Kidney capillary endothelial cell (primary cell): ENCODE results near the gene SIRT1.
"Not testable (repeated sequence)": the region's sequence is repeated elsewhere in the genome, so short reads cannot be mapped to it uniquely, and the experiment has no call there.

Experiments used
- DNase-seq: peaks from one replicate; pipeline ENCODE4 v3.0.0-alpha.2; 2018; ENCODE audit warnings: low spot score

The SIRT1 gene

GRCh38 chr10:67877421-67877820, 7.0 kb upstream of the SIRT1 start:
- not testable (repeated sequence) for DNase-seq

GRCh38 chr10:67878133-67878532, 6.3 kb upstream of the SIRT1 start:
- no peak for DNase-seq

- no peak for DNase-seq
These were observed 645 bp upstream of the SIRT1 start for GRCh38 chr10:67883710-67884312.

- DNase-seq: peak; percentile 41
These were observed 600 bp downstream of the SIRT1 start for GRCh38 chr10:67884842-67885670.

DNA sequence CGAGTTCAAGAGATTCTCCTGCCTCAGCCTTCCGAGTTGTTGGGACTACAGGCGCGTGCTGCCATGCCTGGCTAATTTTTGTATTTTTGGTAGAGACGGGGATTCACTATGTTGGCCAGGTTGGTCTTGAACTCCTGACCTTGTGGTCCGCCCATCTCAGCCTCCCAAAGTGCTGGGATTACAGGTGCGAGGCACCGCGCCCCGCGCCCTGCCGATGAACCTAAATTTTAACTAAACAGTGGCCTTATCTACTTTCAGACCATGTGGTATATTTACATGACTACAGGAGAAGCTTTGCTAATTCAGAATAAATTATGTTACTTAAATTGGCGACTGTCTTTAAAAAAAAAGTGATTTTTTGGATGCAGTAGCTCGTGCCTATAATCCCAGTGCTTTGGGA, 9.2 kb downstream of the SIRT1 start:
- DNase-seq: no peak

DNA sequence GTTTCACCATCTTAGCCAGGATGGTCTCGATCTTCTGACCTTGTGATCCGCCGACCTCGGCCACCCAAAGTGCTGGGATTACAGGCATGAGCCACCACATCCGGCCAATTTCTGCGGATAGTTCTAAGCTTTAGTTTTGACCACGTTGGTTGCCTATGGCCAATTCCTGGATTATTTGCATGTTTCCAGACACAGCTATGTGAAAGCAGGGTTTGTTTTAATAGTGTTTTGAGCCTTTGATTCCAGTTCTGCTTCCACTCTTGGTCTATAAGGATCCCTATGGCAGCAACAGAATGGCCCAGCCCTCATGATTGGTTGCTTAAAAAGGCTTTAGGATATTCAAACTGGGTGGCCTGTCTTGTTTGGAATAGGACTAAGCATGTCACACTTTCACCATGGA, 19.1 kb downstream of the SIRT1 start:
- DNase-seq: no peak

- no peak for DNase-seq
These were observed 28.0 kb downstream of the SIRT1 start for GRCh38 chr10:67912331-67912946.

DNA sequence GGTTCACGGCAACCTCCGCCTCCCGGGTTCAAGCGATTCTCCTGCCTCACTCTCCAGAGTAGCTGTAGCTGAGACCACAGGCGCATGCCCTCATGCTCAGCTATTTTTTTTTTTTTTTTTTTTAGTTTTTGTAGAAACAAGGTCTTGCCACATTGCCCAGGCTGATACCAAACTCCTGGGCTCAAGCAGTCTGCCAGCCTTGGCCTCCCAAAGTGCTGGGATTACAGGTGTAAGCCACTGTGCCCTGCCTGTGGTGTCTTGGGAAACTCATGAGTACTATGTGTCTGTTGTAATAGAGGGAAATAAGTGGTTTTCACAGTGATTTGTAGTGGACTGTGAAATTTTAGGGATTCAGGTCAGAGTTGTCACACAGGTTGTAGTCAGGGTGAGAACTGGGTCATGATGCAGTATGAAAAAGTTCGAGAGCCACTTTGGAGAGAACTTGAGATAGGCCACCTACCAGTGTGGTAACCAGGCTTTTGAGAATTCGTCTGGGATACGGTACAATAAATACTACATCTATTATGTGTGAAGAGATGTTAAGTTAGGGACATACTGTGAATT, 30.4 kb downstream of the SIRT1 start:
- no peak for DNase-seq

DNA sequence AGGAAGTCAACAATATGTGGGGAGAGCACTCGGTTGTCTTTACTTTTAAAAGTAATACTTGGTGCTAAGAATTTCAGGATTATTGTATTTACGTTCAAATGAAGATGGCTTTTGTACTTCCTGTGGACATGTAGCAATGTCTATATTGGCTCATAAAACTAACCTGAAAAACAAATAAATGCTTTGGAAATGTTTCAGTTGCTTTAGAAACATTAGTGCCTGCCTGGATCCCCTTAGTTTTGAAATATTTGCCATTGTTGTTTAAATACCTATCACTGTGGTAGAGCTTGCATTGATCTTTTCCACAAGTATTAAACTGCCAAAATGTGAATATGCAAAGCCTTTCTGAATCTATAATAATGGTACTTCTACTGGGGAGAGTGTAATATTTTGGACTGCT, 32.7 kb downstream of the SIRT1 start:
- DNase-seq: no peak

DNA sequence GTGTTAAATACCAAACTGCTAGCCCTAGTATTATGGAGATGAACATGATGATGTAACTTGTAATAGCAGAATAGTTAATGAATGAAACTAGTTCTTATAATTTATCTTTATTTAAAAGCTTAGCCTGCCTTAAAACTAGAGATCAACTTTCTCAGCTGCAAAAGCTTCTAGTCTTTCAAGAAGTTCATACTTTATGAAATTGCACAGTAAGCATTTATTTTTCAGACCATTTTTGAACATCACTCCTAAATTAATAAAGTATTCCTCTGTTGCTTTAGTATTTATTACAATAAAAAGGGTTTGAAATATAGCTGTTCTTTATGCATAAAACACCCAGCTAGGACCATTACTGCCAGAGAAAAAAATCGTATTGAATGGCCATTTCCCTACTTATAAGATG, 33.2 kb downstream of the SIRT1 start:
- DNase-seq: no peak

DNA sequence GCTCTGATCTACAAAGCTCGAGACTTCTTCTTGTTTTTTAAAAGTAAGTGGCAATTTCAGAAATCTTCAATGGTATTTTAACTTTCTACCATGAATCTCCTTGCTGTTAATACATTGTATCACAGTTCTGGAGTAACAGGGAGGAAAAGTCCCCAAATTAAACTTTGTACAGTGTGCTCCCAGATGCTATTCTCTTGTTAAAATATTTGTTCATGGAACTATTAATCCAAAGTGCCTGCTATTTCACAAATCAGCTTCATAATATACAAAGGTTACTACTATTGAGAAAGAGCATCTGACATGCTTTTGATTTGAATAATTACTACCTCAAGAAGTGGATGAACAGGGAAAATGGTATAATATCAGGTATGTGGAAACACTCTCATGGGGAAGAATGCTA, 36.6 kb downstream of the SIRT1 start:
- no peak for DNase-seq

- DNase-seq: no peak
These were observed 39.1 kb downstream of the SIRT1 start for GRCh38 chr10:67923551-67923950.

GRCh38 chr10:67924136-67924535, 39.7 kb downstream of the SIRT1 start:
- DNase-seq: no peak

- DNase-seq: no peak
These were observed 41.1 kb downstream of the SIRT1 start for GRCh38 chr10:67925449-67926005.

DNA sequence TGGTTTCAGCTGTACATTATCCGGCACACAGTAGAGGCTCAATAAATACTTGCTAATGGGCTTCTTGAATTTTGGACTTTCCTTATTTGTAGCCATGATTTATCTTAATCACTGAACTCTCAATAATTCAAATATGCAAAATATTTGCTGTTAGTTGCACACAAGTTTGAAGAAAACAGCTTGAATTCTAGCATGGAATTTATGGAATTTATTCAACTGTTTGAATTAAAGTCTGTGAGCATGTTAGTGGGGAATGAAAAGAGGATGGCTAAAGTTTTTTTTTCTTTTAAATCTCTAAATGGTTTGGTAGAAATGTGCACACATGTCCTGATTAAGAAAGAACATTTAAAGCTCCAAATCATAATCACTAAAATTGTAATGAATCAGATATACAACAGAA, 42.5 kb downstream of the SIRT1 start:
- no peak for DNase-seq

- DNase-seq: no peak
These were observed 48.7 kb downstream of the SIRT1 start for GRCh38 chr10:67933199-67933598.

GRCh38 chr10:67934336-67934735, 49.9 kb downstream of the SIRT1 start:
- no peak for DNase-seq

- DNase-seq: no peak
These were observed 50.8 kb downstream of the SIRT1 start for GRCh38 chr10:67935223-67935622.

- no peak for DNase-seq
These were observed 52.0 kb downstream of the SIRT1 start for GRCh38 chr10:67936416-67936815.

GRCh38 chr10:67943917-67944316, 59.5 kb downstream of the SIRT1 start:
- DNase-seq: no peak

DNA sequence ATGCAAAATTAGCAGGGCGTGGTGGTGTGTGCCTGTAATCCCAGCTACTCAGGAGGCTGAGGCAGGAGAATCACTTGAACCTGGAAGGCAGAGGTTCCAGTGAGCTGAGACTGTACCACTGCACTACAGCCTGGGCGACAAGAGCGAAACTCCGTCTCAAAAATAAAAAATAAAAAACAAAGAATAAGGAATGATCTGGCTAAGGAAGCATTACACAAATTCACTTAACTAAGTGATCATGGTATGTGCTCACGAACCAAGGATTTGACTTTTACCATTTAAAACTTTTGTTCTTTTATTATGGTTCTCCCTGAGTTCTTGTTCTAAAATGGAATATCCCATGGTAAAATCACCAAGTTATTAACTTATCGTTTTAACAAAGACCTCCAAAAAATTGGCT, 71.2 kb downstream of the SIRT1 start:
- DNase-seq: no peak

DNA sequence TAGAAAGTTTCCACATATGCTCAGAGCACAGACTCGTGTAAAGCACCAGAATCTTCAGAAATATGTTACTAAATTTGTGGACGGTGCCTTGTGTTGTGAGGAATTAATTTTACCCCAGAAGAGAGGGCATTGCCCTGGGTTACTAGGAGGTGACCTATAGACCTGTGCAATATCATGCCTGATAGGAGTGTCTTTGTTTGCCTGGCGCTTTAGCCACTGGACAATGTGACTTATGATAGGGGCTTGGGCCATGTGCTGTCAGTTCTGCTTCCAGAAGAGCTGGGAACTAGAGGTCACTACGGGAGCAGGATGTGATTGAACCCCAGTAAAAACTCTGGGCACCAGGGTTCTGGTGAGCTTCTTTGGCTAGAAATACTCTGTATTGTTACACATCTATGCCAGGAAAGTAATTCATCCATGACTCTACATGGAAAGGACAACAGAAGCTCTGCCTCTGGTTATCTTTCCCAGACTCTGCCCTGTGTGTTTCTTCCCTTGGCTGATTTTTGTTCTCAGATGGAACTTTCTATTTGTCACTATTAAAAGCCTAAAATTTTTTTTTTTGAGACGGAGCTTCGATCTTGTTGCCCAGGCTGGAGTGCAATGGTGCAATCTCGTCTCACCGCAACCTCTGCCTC, 75.5 kb downstream of the SIRT1 start:
- DNase-seq: no peak
